Endothelial cell (in vitro differentiated cells): ENCODE data around the gene TSPAN10. TPM values are rescaled to one million over a fixed set of nuclear protein-coding genes. Genes with fewer than 3 reads are reported as not detected.
A peak's percentile ranks its signal among the peaks of the same experiment; 100 is the strongest.
"Not testable (repeated sequence)": the region's sequence is repeated elsewhere in the genome, so short reads cannot be mapped to it uniquely, and the experiment has no call there.

ENCODE experiments used
- DNase-seq: peaks from one replicate; pipeline ENCODE4 v3.0.0; 2021; ENCODE audit warnings: low spot score
- H3K27ac Mint-ChIP-seq: one replicate; pipeline ENCODE4 v1.8.0; 2021; ENCODE audit warnings: mixed read lengths, inconsistent platforms; ENCODE audit not compliant: unreplicated experiment
- H3K27me3 Mint-ChIP-seq: one replicate; pipeline ENCODE4 v1.8.0; 2021; ENCODE audit warnings: mild to moderate bottlenecking, moderate library complexity, mixed read lengths, inconsistent platforms; ENCODE audit not compliant: unreplicated experiment
- H3K36me3 Mint-ChIP-seq: one replicate; pipeline ENCODE4 v1.8.0; 2021; ENCODE audit warnings: mild to moderate bottlenecking, low read depth, mixed read lengths, inconsistent platforms; ENCODE audit not compliant: unreplicated experiment
- H3K4me1 Mint-ChIP-seq: one replicate; pipeline ENCODE4 v1.8.0; 2021; ENCODE audit warnings: mild to moderate bottlenecking, mixed read lengths, inconsistent platforms; ENCODE audit not compliant: unreplicated experiment
- H3K4me3 Mint-ChIP-seq: one replicate; pipeline ENCODE4 v1.8.0; 2021; ENCODE audit warnings: mild to moderate bottlenecking, mixed read lengths, inconsistent platforms; ENCODE audit not compliant: unreplicated experiment
- H3K9me3 Mint-ChIP-seq: one replicate; pipeline ENCODE4 v1.8.0; 2021; ENCODE audit warnings: mixed read lengths, inconsistent platforms; ENCODE audit not compliant: unreplicated experiment
- CTCF ChIP-seq: fragments of 200-600 bp; sonication (generic); IDR thresholded peaks from one replicate; pipeline ENCODE4 v1.5.0; 2021; ENCODE audit warnings: antibody characterized with exemption; ENCODE audit not compliant: unreplicated experiment
- total RNA-seq: library from RNA; stranded (reverse); fragmentation: NEBNext Ultra II Directional; extraction: Animal tissue kit (Norgen Biotek cat#: 25700); gene quantifications from one replicate; pipeline ENCODE4 v1.2.1, GENCODE V29; 2021; ENCODE audit not compliant: unreplicated experiment

Gene TSPAN10
- total RNA-seq, 1 donor from 2014 or later = 2.5 TPM

GRCh38 chr17:81612172-81612970 is 24.6 kb upstream of the TSPAN10 start:
- TF ChIP-seq CTCF = no peak
- H3K4me1 Mint-ChIP-seq = no peaks in the 10 kb centered on the region
- H3K27ac Mint-ChIP-seq = peak overlapping the region; percentile 1
- peaks cover 56% of the 10 kb centered on the region for H3K36me3 Mint-ChIP-seq
- H3K27me3 Mint-ChIP-seq = peaks cover 7% of the 10 kb centered on the region
- peak overlapping the region; percentile 74 for H3K4me3 Mint-ChIP-seq
- no peaks in the 10 kb centered on the region for H3K9me3 Mint-ChIP-seq
- DNase-seq = no peak

- Mint-ChIP-seq H3K27ac (no peak overlapping the region), H3K4me1 (no peaks in the 10 kb centered on the region), H3K36me3 (peaks cover 47% of the 10 kb centered on the region), H3K9me3 (no peaks in the 10 kb centered on the region), H3K4me3 (no peak overlapping the region), H3K27me3 (peaks cover 7% of the 10 kb centered on the region)
- TF ChIP-seq CTCF = no peak
- DNase-seq = no peak
Measured at GRCh38 chr17:81615401-81615930, 21.5 kb upstream of the TSPAN10 start.

DNA sequence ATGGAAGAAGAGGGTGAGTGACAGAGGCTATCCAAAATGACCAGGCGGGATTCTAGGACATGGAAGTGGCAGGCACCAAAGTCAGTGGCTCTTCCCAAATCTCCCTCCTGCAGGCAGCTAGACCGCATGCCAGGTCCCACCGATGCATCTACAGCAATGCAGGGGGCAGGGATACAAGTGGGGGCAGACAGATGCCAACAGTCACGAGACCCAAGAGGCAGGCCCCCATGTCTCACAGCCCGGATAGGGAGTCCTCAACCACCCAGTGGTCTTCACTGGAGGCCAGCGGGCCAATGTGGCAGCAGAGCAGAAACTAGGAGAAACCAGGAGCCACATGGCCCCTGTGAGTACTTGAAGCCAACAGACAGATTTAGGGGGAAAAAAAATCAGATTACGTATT is 20.1 kb upstream of the TSPAN10 start:
- DNase-seq = no peak
- Mint-ChIP-seq H3K27me3 (peaks cover 7% of the 10 kb centered on the region), H3K4me3 (peak overlapping the region; percentile 73), H3K9me3 (no peaks in the 10 kb centered on the region), H3K27ac (no peak overlapping the region), H3K36me3 (peaks cover 61% of the 10 kb centered on the region), H3K4me1 (peaks cover 12% of the 10 kb centered on the region)
- TF ChIP-seq CTCF = no peak

GRCh38 chr17:81618307-81618706 is 18.7 kb upstream of the TSPAN10 start:
- Mint-ChIP-seq H3K4me1 (peaks cover 14% of the 10 kb centered on the region), H3K36me3 (peaks cover 51% of the 10 kb centered on the region)
- H3K27ac Mint-ChIP-seq, H3K27me3 Mint-ChIP-seq, H3K9me3 Mint-ChIP-seq, DNase-seq, H3K4me3 Mint-ChIP-seq: not testable (repeated sequence)

DNA sequence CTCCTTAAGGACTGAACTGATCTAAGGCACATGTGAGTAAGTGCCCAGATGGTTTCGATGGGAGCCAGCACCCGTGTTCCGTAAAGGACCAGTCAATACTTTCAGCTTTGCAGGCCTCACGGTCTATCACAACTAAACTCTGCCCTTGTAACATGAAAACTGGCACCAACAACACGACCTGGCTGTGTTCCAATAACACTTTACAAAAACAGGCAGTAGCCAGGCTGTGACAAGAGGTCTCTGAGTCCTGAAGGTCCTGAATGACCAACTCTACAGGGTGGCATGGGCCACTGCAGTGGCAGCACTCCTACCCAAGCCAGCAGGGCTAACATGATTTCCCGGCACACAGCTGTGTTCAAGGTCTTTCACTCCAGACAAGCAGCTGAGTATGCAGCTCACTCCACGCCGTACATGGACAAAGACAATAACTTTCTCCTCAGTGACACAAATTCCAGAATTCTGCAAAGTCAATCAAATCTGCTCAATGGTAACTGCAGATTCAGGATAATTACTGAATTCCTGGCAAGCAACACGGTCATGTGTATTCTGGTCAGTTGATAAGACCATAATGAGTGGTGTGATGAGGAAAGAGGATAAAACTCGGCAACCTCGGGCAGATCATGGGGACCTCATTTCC is 15.4 kb upstream of the TSPAN10 start:
- no peak overlapping the region for H3K27ac Mint-ChIP-seq
- H3K4me3 Mint-ChIP-seq = peak overlapping the region; percentile 63
- H3K9me3 Mint-ChIP-seq = no peaks in the 10 kb centered on the region
- DNase-seq = no peak
- TF ChIP-seq CTCF = no peak
- no peaks in the 10 kb centered on the region for H3K27me3 Mint-ChIP-seq
- H3K36me3 Mint-ChIP-seq = peaks cover 51% of the 10 kb centered on the region
- peaks cover 14% of the 10 kb centered on the region for H3K4me1 Mint-ChIP-seq
